PFSK-1 (cell line): Measurements from ENCODE around the gene ACSL6.

Experiments used
- FOXP2 ChIP-seq: optimal IDR thresholded peaks from 2 replicates; pipeline ENCODE3; 2011; ENCODE audit warnings: borderline replicate concordance, control low read depth, inconsistent platforms; ENCODE audit not compliant: insufficient read depth; ENCODE audit errors: extremely low read length, extremely low read depth
- POLR2AphosphoS5 ChIP-seq: IDR thresholded peaks from 2 replicates; pipeline ENCODE4 v1.6.1; 2012; ENCODE audit warnings: low read depth, mild to moderate bottlenecking, control low read depth, low read length, moderate library complexity
- REST ChIP-seq, 2 experiments: IDR thresholded peaks; 2 replicates each; pipeline versions ENCODE4 v1.6.1 to v1.8.0; 2011 to 2012; ENCODE audit warnings: low read depth in 2 of 2, low read length in 2 of 2, control low read depth in 1 of 2, inconsistent platforms in 1 of 2, mild to moderate bottlenecking in 1 of 2, moderate library complexity in 1 of 2; ENCODE audit not compliant: insufficient read depth in 1 of 2
- SIN3A ChIP-seq: IDR thresholded peaks from 2 replicates; pipeline ENCODE4 v1.6.1; 2012; ENCODE audit warnings: mild to moderate bottlenecking, low read length, moderate library complexity, borderline replicate concordance; ENCODE audit not compliant: insufficient read depth
- TAF1 ChIP-seq: IDR thresholded peaks from 2 replicates; pipeline ENCODE4 v1.6.1; 2012; ENCODE audit warnings: low read length, control low read depth, borderline replicate concordance; ENCODE audit not compliant: insufficient read depth

Gene ACSL6

GRCh38 chr5:131906668-131907067 is 104.8 kb downstream of the ACSL6 start:
- TF ChIP-seq POLR2AphosphoS5: no peak
- TF ChIP-seq TAF1: no peak
- no peak for TF ChIP-seq SIN3A
- TF ChIP-seq FOXP2: no peak
- no peak for TF ChIP-seq REST (IDR thresholded peaks at IDR 0.05; ENCODE audit: insufficient read depth in 1 of 2, low read depth in 2 of 2, low read length in 2 of 2)
